HepG2 (cell line): ENCODE measurements around the gene TTC31. TPM values are rescaled to one million over a fixed set of nuclear protein-coding genes. Genes with fewer than 3 reads are reported as not detected.

Experiments
- ARNT ChIP-seq: fragments of 450-650 bp; IDR thresholded peaks from 2 replicates; pipeline ENCODE4 v1.6.1; 2017
- FOXP1 ChIP-seq, 2 experiments: fragments of 450-650 bp in 1 of 2; IDR thresholded peaks; 2 replicates each; pipeline ENCODE4 v1.6.1; 2017 to 2018; ENCODE audit warnings: antibody characterized with exemption in 1 of 2
- HNRNPL ChIP-seq: fragments of 200-400 bp; formaldehyde crosslinking; IDR thresholded peaks from 2 replicates; pipeline ENCODE4 v1.6.1; 2017; ENCODE audit warnings: mild to moderate bottlenecking, low read depth, low read length
- MIER2 ChIP-seq: IDR thresholded peaks from 2 replicates; pipeline ENCODE4 v1.6.1; 2016; ENCODE audit warnings: missing biosample characterization, missing genetic modification reagents
- MTF1 ChIP-seq: sonication (generic); formaldehyde crosslinking; IDR thresholded peaks from 2 replicates; pipeline ENCODE4 v1.5.0; 2020; ENCODE audit warnings: missing genetic modification reagents
- PITX1 ChIP-seq: sonication (generic); formaldehyde crosslinking; IDR thresholded peaks from 2 replicates; pipeline ENCODE4 v1.5.1; 2020; ENCODE audit warnings: mild to moderate bottlenecking, missing genetic modification reagents
- SIN3A ChIP-seq: IDR thresholded peaks from 2 replicates; pipeline ENCODE4 v1.6.1; 2011; ENCODE audit warnings: low read depth, mild to moderate bottlenecking, control low read depth, low read length, borderline replicate concordance
- SMC3 ChIP-seq: IDR thresholded peaks from 2 replicates; pipeline ENCODE4 v1.6.1; 2011; ENCODE audit warnings: low read length, improper control_type of control experiment
- ZBTB42 ChIP-seq: sonication (generic); formaldehyde crosslinking; IDR thresholded peaks from 2 replicates; pipeline ENCODE4 v1.5.0; 2020; ENCODE audit warnings: mild to moderate bottlenecking, missing genetic modification reagents
- ZFP36L1 ChIP-seq: sonication (generic); formaldehyde crosslinking; IDR thresholded peaks from 2 replicates; pipeline ENCODE4 v1.8.0; 2022; ENCODE audit warnings: mild to moderate bottlenecking, missing genetic modification reagents, moderate library complexity
- ZNF530 ChIP-seq: sonication (generic); formaldehyde crosslinking; IDR thresholded peaks from 2 replicates; pipeline ENCODE4 v1.5.0; 2020; ENCODE audit warnings: low read depth, mild to moderate bottlenecking, missing genetic modification reagents
- ZNF567 ChIP-seq: sonication (generic); formaldehyde crosslinking; IDR thresholded peaks from 2 replicates; pipeline ENCODE4 v1.8.1; 2023; ENCODE audit warnings: mild to moderate bottlenecking, missing genetic modification reagents, borderline replicate concordance
- ZNF841 ChIP-seq: sonication (generic); formaldehyde crosslinking; IDR thresholded peaks from 2 replicates; pipeline ENCODE4 v1.8.1; 2023; ENCODE audit warnings: missing genetic modification reagents, borderline replicate concordance
- polyA plus RNA-seq, 8 experiments: library from polyadenylated mRNA; depleted of rRNA in 3 of 8; stranded (reverse) in 7 of 8; unstranded in 1 of 8; fragments of >200 nt; fragmentation: Illumina TruSeq in 4 of 8; extraction: Trizol in 4 of 8; gene quantifications; 2 replicates each; pipeline versions ENCODE4 v1.2.1 to v1.2.3, GENCODE V29; 2011 to 2016; ENCODE audit warnings: low read depth in 4 of 8, missing spikeins in 1 of 8, mixed read lengths in 1 of 8; ENCODE audit not compliant: insufficient read depth in 1 of 8
- total RNA-seq, 5 experiments: library from RNA; depleted of rRNA; stranded (reverse); fragments of >200 nt; fragmentation: Illumina TruSeq; extraction: Trizol; gene quantifications; 2 replicates each; pipeline ENCODE4 v1.2.3, GENCODE V29; 2016; ENCODE audit warnings: low read depth in 1 of 5
- TF ChIP-seq, protein P1 (sequence below), 2 experiments: fragments of 450-650 bp in 1 of 2; sonication (generic) in 1 of 2; formaldehyde crosslinking; IDR thresholded peaks; 2 replicates each; pipeline versions ENCODE4 v1.5.0 to v1.8.0; 2020 to 2022; ENCODE audit warnings: mild to moderate bottlenecking in 1 of 2, missing genetic modification reagents in 1 of 2
- TF ChIP-seq, protein P2 (sequence below): sonication (generic); formaldehyde crosslinking; IDR thresholded peaks from 2 replicates; pipeline ENCODE4 v1.8.0; 2022; ENCODE audit warnings: mild to moderate bottlenecking, missing genetic modification reagents, moderate library complexity
- TF ChIP-seq, protein P3 (sequence below): sonication (generic); formaldehyde crosslinking; IDR thresholded peaks from 2 replicates; pipeline ENCODE4 v1.8.1; 2022; ENCODE audit warnings: mild to moderate bottlenecking, missing genetic modification reagents
- TF ChIP-seq, protein P4 (sequence below): sonication (generic); formaldehyde crosslinking; IDR thresholded peaks from 2 replicates; pipeline ENCODE4 v1.5.1; 2020; ENCODE audit warnings: mild to moderate bottlenecking, missing genetic modification reagents, borderline replicate concordance

The TTC31 gene
- total and polyA plus RNA-seq, 2 of the 13 experiments (the other 11 are each of a cell fraction or from before 2014, with no cell fraction given) = 28.3 to 39.5 TPM

DNA sequence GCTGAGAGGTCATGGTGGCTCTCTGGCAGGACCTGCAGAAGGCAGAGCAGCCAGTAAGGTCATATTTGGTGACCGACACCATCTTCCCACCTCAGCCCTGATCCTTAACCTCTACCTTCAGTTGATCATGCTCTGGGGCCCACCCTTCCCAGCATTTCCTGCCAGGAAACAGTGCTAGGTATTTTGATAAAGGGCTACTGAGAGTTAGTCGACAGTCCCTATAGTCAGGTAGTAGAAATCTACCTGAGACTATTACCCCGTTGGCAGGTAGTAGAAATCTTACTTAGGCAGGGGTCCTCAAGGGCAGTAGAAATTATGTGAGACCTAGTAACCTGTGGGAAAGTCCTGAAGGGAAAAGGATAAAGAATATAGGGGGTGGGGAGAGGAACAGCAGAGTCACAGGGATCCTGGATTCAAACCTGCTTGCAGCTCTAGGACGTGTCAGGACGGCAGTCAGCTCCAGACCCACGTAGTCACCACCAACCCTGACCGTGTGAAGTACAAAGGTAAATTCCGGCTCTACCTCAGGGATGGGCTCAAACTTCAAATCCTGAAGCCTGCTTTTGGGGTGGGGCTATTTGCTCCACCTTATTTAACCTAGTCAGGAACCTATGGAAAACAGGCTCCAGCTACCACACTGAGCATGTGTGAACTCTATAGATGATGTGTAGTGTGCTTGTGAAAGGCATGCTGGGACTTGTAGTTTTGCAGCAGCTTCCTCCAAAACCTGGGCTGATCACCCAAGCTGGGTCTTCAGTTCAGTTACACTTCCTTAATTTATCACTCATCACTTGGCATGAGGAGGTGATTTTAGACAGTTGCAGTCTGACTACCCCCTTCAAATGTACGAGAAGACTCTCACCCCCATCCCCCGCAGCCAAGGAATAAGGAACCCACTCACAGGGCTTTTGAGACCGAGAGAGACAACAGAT is 43.1 kb downstream of the TTC31 start, which contains the start of gene DQX1 (continued):
- TF ChIP-seq, protein P1, sequence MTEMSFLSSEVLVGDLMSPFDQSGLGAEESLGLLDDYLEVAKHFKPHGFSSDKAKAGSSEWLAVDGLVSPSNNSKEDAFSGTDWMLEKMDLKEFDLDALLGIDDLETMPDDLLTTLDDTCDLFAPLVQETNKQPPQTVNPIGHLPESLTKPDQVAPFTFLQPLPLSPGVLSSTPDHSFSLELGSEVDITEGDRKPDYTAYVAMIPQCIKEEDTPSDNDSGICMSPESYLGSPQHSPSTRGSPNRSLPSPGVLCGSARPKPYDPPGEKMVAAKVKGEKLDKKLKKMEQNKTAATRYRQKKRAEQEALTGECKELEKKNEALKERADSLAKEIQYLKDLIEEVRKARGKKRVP (CRISPR knock-in tag; IDR thresholded peaks at IDR 0.05) = no peak; a peak in 1 of 4 replicates
- TF ChIP-seq ZFP36L1 (CRISPR knock-in tag) (peak; percentile 29; the same call in 1 of the 2 replicates), FOXP1 (IDR thresholded peaks at IDR 0.05) (no peak), FOXP1 (CRISPR knock-in tag; IDR thresholded peaks at IDR 0.05) (0 out of 2 replicates have a peak, but pooled peaks have one; percentile 13), SMC3 (peak; percentile 22; the same call in 1 of the 2 replicates), SIN3A (peak; percentile 93), HNRNPL (no peak), MIER2 (CRISPR knock-in tag) (peak; percentile 45; the same call in 1 of the 2 replicates), PITX1 (CRISPR knock-in tag) (peak; percentile 18; the same call in 1 of the 2 replicates), ARNT (no peak), ZBTB42 (CRISPR knock-in tag) (peak; percentile 86; the same call in 1 of the 2 replicates), ZNF841 (CRISPR knock-in tag) (no peak), ZNF530 (no peak), ZNF567 (no peak), MTF1 (no peak)
- TF ChIP-seq, protein P2, sequence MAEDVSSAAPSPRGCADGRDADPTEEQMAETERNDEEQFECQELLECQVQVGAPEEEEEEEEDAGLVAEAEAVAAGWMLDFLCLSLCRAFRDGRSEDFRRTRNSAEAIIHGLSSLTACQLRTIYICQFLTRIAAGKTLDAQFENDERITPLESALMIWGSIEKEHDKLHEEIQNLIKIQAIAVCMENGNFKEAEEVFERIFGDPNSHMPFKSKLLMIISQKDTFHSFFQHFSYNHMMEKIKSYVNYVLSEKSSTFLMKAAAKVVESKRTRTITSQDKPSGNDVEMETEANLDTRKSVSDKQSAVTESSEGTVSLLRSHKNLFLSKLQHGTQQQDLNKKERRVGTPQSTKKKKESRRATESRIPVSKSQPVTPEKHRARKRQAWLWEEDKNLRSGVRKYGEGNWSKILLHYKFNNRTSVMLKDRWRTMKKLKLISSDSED (CRISPR knock-in tag) = no peak
- TF ChIP-seq, protein P3, sequence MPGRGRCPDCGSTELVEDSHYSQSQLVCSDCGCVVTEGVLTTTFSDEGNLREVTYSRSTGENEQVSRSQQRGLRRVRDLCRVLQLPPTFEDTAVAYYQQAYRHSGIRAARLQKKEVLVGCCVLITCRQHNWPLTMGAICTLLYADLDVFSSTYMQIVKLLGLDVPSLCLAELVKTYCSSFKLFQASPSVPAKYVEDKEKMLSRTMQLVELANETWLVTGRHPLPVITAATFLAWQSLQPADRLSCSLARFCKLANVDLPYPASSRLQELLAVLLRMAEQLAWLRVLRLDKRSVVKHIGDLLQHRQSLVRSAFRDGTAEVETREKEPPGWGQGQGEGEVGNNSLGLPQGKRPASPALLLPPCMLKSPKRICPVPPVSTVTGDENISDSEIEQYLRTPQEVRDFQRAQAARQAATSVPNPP (CRISPR knock-in tag) = no peak
- TF ChIP-seq, protein P4, sequence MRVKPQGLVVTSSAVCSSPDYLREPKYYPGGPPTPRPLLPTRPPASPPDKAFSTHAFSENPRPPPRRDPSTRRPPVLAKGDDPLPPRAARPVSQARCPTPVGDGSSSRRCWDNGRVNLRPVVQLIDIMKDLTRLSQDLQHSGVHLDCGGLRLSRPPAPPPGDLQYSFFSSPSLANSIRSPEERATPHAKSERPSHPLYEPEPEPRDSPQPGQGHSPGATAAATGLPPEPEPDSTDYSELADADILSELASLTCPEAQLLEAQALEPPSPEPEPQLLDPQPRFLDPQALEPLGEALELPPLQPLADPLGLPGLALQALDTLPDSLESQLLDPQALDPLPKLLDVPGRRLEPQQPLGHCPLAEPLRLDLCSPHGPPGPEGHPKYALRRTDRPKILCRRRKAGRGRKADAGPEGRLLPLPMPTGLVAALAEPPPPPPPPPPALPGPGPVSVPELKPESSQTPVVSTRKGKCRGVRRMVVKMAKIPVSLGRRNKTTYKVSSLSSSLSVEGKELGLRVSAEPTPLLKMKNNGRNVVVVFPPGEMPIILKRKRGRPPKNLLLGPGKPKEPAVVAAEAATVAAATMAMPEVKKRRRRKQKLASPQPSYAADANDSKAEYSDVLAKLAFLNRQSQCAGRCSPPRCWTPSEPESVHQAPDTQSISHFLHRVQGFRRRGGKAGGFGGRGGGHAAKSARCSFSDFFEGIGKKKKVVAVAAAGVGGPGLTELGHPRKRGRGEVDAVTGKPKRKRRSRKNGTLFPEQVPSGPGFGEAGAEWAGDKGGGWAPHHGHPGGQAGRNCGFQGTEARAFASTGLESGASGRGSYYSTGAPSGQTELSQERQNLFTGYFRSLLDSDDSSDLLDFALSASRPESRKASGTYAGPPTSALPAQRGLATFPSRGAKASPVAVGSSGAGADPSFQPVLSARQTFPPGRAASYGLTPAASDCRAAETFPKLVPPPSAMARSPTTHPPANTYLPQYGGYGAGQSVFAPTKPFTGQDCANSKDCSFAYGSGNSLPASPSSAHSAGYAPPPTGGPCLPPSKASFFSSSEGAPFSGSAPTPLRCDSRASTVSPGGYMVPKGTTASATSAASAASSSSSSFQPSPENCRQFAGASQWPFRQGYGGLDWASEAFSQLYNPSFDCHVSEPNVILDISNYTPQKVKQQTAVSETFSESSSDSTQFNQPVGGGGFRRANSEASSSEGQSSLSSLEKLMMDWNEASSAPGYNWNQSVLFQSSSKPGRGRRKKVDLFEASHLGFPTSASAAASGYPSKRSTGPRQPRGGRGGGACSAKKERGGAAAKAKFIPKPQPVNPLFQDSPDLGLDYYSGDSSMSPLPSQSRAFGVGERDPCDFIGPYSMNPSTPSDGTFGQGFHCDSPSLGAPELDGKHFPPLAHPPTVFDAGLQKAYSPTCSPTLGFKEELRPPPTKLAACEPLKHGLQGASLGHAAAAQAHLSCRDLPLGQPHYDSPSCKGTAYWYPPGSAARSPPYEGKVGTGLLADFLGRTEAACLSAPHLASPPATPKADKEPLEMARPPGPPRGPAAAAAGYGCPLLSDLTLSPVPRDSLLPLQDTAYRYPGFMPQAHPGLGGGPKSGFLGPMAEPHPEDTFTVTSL (CRISPR knock-in tag) = no peak; the same call in 1 of the 2 replicates
